ENCODE measurements around the gene USP40.

The USP40 gene

DNA sequence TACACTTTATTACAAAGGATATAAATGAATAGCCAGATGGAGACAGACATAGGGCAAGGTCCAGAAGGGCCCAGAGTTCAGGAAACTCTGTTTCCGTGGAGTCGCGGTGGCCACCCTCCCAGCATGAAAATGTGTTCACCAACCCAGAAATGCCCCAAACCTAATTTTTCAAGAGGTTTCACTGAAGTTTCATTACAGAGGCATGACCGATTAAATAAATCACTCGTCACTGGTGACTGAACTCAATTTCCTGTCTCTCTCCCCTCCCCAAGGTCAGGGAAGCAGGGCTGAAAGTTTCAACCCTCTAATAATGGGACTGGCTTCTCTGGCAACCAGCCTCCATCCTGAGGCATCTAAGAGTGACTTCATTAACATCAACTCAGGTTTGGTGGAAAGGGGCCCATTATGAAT, 22.4 kb downstream of the USP40 start:
- no peak for ATAC-seq (replicated peaks)
- no peaks in the 10 kb centered on the region for H3K27me3 Mint-ChIP-seq
- peaks cover 0 to 2% of the 10 kb centered on the region in 2 donors for H3K4me1 Mint-ChIP-seq (ENCODE audit: low read depth in 2 of 2)
- DNase-seq: no peak
- H3K36me3 Mint-ChIP-seq (ENCODE audit: insufficient read depth): peaks cover 15% of the 10 kb centered on the region
- no peak overlapping the region for H3K27ac Mint-ChIP-seq
- no peaks in the 10 kb centered on the region for H3K9me3 Mint-ChIP-seq
- H3K4me3 Mint-ChIP-seq: no peak overlapping the region

DNA sequence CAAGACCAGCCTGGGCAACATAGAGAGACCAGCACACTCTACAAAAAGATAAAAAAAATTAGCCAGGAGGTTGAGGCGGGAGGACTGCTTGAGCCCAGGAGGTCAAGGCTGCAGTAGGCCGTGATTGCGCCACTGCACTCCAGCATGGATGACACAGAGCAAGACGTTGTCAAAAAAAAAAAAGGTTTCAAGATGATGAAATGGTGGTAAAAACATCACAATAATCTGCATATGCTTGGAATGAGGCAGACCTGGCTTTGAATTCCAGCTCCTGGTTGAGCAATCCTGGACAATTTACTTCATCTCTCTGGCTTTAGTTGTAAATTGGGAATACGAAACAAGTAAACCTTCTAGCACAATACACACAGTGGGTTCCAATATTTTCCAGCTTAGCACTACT, 24.1 kb downstream of the USP40 start:
- no peak overlapping the region for H3K27ac Mint-ChIP-seq
- ATAC-seq (replicated peaks) (no peak), DNase-seq (no peak)
- H3K27me3 Mint-ChIP-seq: no peaks in the 10 kb centered on the region
- no peak overlapping the region for H3K4me3 Mint-ChIP-seq
- no peaks in the 10 kb centered on the region for H3K9me3 Mint-ChIP-seq
- H3K36me3 Mint-ChIP-seq (ENCODE audit: insufficient read depth): peaks cover 19% of the 10 kb centered on the region
- H3K4me1 Mint-ChIP-seq (ENCODE audit: low read depth in 2 of 2): peaks cover 0 to 2% of the 10 kb centered on the region in 2 donors

DNA sequence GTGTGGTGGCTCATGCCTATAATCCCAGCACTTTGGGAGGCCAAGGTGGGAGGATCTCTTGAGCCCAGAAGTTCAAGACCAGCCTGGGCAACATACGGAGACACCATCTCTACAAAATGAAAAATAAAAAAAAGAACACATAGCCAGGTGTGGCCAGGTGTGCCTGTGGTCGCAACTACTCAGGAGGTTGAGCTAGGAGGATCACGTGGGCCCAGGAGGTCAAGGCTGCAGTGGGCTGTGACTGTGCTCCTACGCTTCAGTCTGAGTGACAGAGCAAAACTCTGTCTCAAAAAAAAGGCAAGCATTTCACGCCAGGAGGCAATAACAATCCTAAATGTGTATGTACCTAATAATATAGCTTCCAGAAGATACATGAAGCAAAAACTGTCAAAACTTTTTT, 27.8 kb downstream of the USP40 start:
- H3K27ac Mint-ChIP-seq: no peak overlapping the region
- no peaks in the 10 kb centered on the region for H3K4me1 Mint-ChIP-seq (ENCODE audit: low read depth in 2 of 2)
- no peaks in the 10 kb centered on the region for H3K9me3 Mint-ChIP-seq
- no peak for DNase-seq
- H3K4me3 Mint-ChIP-seq: no peak overlapping the region
- peaks cover 18% of the 10 kb centered on the region for H3K36me3 Mint-ChIP-seq (ENCODE audit: insufficient read depth)
- ATAC-seq (replicated peaks): no peak
- no peaks in the 10 kb centered on the region for H3K27me3 Mint-ChIP-seq

DNA sequence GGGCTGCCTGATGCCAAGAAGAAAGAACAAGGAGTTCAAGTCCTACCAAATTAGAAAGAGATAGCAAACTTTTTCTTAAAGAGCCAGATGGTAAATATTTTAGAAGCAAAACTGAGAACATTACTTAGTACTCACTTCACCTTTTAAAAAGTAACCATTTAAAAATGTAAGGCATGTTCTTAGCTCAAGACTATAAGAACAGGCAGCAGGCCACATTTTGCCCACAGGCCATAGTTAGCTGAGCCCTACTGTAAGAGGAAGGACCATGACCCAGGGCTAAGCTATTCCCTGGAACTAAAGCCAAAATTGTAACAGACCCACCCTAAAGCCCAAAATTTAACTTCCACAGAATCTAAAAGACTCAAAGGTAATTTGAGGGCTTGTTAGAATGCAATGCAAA, 31.3 kb downstream of the USP40 start:
- no peak for ATAC-seq (replicated peaks)
- Mint-ChIP-seq H3K27ac (no peak overlapping the region), H3K9me3 (no peaks in the 10 kb centered on the region), H3K27me3 (no peaks in the 10 kb centered on the region), H3K4me1 (ENCODE audit: low read depth in 2 of 2) (no peaks in the 10 kb centered on the region), H3K4me3 (no peak overlapping the region), H3K36me3 (ENCODE audit: insufficient read depth) (peaks cover 21% of the 10 kb centered on the region)
- no peak for DNase-seq

DNA sequence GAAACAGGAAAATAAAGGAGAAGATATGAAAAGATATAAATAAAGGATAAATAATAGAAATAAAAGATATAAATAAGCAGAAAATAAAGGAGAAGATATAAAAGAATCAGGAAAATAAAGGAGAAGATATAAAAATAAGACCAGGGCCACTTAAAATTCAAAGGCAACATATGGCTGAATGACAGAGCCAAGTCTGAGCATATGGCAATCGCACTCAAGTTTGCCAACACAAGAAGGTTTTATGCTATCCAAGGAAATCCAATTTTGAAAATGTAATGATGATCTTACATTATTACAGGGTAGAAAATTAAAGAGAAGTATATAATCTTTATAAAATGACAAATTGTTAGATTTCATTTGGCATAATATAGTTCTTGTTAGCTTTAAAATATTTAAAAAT, 33.6 kb downstream of the USP40 start:
- Mint-ChIP-seq H3K4me1 (ENCODE audit: low read depth in 2 of 2) (no peaks in the 10 kb centered on the region), H3K27me3 (no peaks in the 10 kb centered on the region), H3K36me3 (ENCODE audit: insufficient read depth) (peaks cover 21% of the 10 kb centered on the region), H3K27ac (no peak overlapping the region), H3K9me3 (no peaks in the 10 kb centered on the region), H3K4me3 (no peak overlapping the region)
- no peak for ATAC-seq (replicated peaks)
- no peak for DNase-seq

DNA sequence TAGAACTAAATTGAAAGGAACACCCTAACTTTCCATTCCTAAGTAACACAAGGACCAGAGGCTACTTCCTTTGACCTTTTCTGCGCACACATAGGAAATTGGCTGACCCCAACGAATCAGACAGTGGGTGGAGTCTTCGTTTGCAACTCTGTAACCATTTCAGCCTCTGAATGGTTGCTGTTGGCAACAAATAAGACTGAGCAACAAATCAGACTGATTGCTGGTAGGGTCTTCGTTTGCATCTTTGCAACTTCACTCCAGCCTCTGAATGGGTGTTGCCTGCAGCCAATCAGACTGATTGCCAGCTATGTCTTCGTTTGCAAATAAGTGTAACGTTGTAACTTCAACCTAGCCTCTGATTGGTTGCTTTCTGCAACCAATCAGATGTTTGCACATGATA, 34.6 kb downstream of the USP40 start:
- Mint-ChIP-seq H3K27me3 (no peaks in the 10 kb centered on the region), H3K36me3 (ENCODE audit: insufficient read depth) (peaks cover 20% of the 10 kb centered on the region), H3K27ac (no peak overlapping the region), H3K9me3 (no peaks in the 10 kb centered on the region), H3K4me1 (ENCODE audit: low read depth in 2 of 2) (no peaks in the 10 kb centered on the region), H3K4me3 (no peak overlapping the region)
- DNase-seq (no peak), ATAC-seq (replicated peaks) (no peak)

DNA sequence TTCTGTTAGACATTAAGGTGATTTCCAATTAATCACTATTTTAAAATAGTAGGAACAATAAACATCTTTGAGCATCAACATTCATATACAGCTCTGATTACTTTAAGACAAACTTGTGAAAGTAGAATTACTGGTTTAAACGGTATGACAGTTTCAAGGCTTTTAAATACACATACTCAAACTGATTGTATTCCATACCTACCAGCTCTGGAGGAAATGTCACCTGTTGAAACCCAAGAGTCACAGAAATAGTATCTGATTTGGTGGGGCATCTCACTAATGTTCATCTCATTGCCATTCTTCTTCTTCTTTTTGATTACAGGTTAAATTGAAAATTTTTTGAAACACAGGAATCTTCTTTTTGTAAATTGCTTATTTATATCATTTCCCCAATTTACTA, 36.2 kb downstream of the USP40 start:
- Mint-ChIP-seq H3K4me1 (ENCODE audit: low read depth in 2 of 2) (no peaks in the 10 kb centered on the region), H3K27ac (no peak overlapping the region), H3K4me3 (no peak overlapping the region), H3K36me3 (ENCODE audit: insufficient read depth) (peaks cover 20% of the 10 kb centered on the region), H3K27me3 (no peaks in the 10 kb centered on the region), H3K9me3 (no peaks in the 10 kb centered on the region)
- no peak for DNase-seq
- no peak for ATAC-seq (replicated peaks)

DNA sequence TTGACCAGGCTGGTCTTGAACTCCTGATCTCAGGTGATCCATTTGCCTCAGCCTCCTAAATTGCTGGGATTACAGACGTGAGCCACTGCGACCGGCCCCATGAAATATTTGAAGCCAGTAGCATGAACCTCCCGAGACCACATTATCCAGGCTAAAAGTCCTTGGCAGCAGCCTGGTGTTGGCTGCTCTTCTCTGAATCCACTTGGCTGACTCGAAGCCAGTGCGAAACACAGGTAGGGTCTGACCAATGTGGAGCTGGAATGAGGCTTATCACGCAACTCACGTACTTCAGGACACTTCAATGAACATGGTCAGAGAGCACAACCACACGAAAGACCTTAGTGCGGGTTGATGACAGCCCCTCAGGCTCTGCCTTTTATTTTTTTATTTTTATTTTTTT, 38.4 kb downstream of the USP40 start:
- no peaks in the 10 kb centered on the region for H3K27me3 Mint-ChIP-seq
- no peaks in the 10 kb centered on the region for H3K4me1 Mint-ChIP-seq (ENCODE audit: low read depth in 2 of 2)
- ATAC-seq (replicated peaks): no peak
- H3K36me3 Mint-ChIP-seq (ENCODE audit: insufficient read depth): peaks cover 18% of the 10 kb centered on the region
- no peak overlapping the region for H3K4me3 Mint-ChIP-seq
- no peak overlapping the region for H3K27ac Mint-ChIP-seq
- no peaks in the 10 kb centered on the region for H3K9me3 Mint-ChIP-seq
- no peak for DNase-seq

DNA sequence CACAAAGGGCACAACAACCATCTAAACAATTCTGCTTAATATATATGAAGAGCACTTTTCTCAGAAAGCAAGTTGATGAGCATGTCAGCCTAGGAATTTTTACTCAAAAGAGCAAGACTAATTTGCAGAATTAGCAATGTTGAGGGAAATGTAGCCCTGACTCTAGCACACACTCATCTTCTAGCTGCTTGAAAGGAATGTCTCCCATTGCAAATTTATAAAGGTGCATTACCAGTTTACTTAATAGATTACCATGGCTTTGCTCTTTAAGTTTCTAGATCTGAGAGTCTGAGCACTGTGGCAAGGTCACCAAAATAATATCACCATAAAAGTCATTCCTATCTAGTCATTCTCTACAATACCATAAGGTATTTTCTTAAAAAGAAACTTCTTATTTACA, 40.8 kb downstream of the USP40 start:
- Mint-ChIP-seq H3K36me3 (ENCODE audit: insufficient read depth) (peaks cover 17% of the 10 kb centered on the region), H3K27ac (no peak overlapping the region), H3K4me1 (ENCODE audit: low read depth in 2 of 2) (no peaks in the 10 kb centered on the region), H3K4me3 (no peak overlapping the region), H3K9me3 (no peaks in the 10 kb centered on the region), H3K27me3 (no peaks in the 10 kb centered on the region)
- ATAC-seq (replicated peaks) (no peak), DNase-seq (no peak)

DNA sequence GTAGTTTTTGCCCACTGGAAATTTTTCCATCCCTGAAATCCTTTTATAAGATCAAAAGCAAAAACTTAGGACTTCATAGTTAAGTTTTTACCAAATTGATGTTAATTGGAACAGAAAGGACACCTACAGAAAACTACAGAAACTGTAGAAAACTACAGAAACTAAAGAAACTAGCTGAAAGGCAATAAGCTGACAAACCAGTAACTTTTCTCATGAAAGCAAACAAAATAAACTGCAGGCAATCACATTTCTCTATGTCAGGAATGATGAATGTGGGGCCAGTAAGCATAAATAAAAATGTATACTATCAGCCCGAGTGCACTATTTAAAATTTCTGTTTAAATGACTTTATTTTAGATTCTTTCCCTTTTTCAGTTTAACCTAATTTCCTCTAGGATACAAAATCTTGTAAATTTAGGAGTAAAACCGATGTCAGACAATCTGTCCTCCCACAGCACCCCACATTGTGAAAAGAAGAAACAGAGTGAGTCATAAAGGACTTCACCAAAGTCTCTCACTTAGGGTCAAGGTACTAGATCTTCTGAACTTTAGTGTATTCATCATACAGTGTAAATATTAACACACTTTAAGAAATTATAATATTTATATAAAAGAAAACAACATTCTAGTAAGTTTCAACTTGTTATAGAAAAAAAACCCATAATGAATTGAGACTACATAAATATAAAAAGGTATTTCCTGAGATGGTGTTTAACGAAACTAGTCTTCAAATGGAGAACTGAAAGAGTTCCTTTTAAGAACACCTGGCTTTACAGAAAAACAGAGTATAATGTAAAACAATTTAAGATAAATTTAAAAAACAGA, 46.6 kb downstream of the USP40 start:
- Mint-ChIP-seq H3K27ac (no peak overlapping the region), H3K4me3 (no peak overlapping the region), H3K36me3 (ENCODE audit: insufficient read depth) (peaks cover 5% of the 10 kb centered on the region), H3K9me3 (no peaks in the 10 kb centered on the region), H3K4me1 (ENCODE audit: low read depth in 2 of 2) (no peaks in the 10 kb centered on the region), H3K27me3 (no peaks in the 10 kb centered on the region)
- DNase-seq (no peak), ATAC-seq (replicated peaks) (no peak)

DNA sequence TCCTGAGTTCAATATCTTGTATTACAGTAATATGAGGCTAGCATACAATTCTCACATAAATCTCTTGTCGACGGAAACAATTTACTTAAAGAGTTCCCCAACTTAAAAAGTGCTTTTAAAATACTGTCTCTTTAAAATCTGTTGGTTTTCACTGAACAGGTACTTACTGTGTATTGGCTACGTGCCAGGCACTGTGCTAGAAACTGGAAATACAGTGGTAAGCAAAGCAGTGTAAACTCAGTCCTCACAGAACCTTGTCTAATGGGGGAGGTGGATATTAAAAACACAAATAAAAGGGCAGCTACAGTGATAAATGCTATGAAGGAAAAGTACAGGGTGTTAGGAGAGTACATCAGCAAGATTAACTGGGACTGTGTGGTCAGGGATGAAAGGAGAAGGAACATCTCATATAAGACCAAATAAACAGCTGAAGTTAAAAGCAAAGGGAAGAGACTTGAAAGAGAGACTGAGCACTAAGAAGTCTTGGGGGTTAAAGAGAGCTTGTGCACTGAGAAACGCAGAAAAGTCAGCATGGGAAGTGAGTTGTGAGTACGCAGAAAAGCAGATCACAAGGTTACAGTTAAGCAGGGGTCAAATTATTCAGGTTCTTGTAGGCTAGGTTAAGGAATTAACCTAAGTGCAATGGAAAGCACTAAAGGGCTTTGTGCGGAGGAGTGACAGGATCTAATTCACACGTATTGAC, 52.5 kb downstream of the USP40 start:
- Mint-ChIP-seq H3K27ac (no peak overlapping the region), H3K9me3 (no peaks in the 10 kb centered on the region), H3K36me3 (ENCODE audit: insufficient read depth) (no peaks in the 10 kb centered on the region), H3K27me3 (no peaks in the 10 kb centered on the region), H3K4me3 (no peak overlapping the region), H3K4me1 (ENCODE audit: low read depth in 2 of 2) (no peaks in the 10 kb centered on the region)
- no peak for ATAC-seq (replicated peaks)
- no peak for DNase-seq

DNA sequence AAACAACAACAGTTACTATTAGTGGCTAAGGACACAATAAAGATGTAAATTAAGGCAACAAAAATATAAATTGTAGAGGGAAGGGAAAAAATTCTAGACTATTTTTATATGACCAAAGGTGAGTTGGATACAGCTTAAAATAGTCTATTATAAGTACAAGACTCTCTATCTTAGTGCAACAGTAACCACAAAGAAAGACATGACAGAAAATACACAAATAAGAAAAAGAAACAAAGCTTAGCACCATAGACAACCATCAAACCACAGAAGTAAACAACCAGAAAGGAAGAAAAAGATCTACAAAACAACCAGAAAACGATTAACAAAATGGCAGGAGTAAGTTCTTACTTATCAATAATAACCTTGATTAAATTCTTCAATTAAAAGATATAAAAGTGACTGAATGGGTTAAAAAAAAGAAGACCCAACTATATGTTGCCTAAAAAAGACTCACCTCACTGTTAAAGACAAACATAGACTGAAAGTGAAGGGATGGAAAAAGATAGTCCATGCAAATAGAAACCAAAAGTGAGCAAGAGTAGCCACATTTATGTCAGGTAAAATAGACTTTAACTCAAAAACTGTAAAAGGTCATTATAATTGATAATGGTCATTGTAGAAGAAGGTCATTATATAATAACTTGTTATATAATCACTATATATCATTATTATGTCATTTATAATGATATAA, 62.5 kb downstream of the USP40 start:
- no peaks in the 10 kb centered on the region for H3K27me3 Mint-ChIP-seq
- H3K4me3 Mint-ChIP-seq: no peak overlapping the region
- H3K4me1 Mint-ChIP-seq (ENCODE audit: low read depth in 2 of 2): no peaks in the 10 kb centered on the region
- H3K9me3 Mint-ChIP-seq: peaks cover 8% of the 10 kb centered on the region in 2 donors
- DNase-seq: no peak
- no peak for ATAC-seq (replicated peaks)
- H3K36me3 Mint-ChIP-seq (ENCODE audit: insufficient read depth): peaks cover 7% of the 10 kb centered on the region
- no peak overlapping the region for H3K27ac Mint-ChIP-seq

DNA sequence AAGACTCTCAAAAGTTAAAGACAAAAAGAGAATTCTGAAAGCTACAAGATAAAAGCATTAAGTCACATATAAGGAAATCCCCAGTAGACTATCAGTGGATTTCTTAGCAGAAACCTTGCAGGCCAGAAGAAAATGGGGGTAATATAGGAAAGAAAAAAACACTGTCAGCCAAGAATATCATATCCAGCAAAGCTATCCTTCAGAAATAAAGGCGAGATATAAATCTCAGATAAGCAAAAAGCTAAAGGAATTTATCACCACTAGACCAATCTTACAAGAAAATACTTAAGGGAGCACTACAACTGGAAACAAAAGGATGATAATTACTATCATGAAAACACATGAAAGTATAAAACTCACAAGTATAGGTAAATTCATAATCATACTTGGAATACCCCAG, 63.1 kb downstream of the USP40 start:
- Mint-ChIP-seq H3K36me3 (ENCODE audit: insufficient read depth) (peaks cover 8% of the 10 kb centered on the region), H3K4me1 (ENCODE audit: low read depth in 2 of 2) (no peaks in the 10 kb centered on the region), H3K27ac (no peak overlapping the region), H3K9me3 (peaks cover 8% of the 10 kb centered on the region in 2 donors), H3K4me3 (no peak overlapping the region), H3K27me3 (no peaks in the 10 kb centered on the region)
- ATAC-seq (replicated peaks): no peak
- DNase-seq: no peak

Data from effector memory CD8-positive, alpha-beta T cell (primary cell).